H9 (cell line): ENCODE data around the gene DYNC1H1. TPM values are rescaled to one million over a fixed set of nuclear protein-coding genes. Genes with fewer than 3 reads are reported as not detected.

Experiments
- DNase-seq: peaks from one replicate; pipeline ENCODE4 v3.0.0-alpha.2; 2017
- H2AFZ ChIP-seq: one replicate; pipeline ENCODE4 v1.6.1; 2013; ENCODE audit warnings: mild to moderate bottlenecking, low read length, control low read depth, moderate library complexity
- H2AK5ac ChIP-seq: 2 replicates; pipeline ENCODE4 v1.6.1; 2013; ENCODE audit warnings: low read length, control low read depth, mixed read lengths; ENCODE audit not compliant: insufficient read length
- H2BK120ac ChIP-seq: one replicate; pipeline ENCODE4 v1.6.1; 2013; ENCODE audit warnings: low read depth, mild to moderate bottlenecking, low read length, control low read depth, inconsistent platforms; ENCODE audit not compliant: poor library complexity, severe bottlenecking
- H2BK12ac ChIP-seq: 2 replicates; pipeline ENCODE4 v1.6.1; 2013; ENCODE audit warnings: low read length, control low read depth, mixed read lengths, low read depth; ENCODE audit not compliant: insufficient read length
- H2BK15ac ChIP-seq: 2 replicates; pipeline ENCODE4 v1.6.1; 2013; ENCODE audit warnings: low read depth, low read length, control low read depth
- H2BK20ac ChIP-seq: one replicate; pipeline ENCODE4 v1.6.1; 2013; ENCODE audit warnings: low read depth, mild to moderate bottlenecking, low read length, control low read depth, inconsistent platforms; ENCODE audit not compliant: poor library complexity, severe bottlenecking
- H2BK5ac ChIP-seq: 2 replicates; pipeline ENCODE4 v1.6.1; 2013; ENCODE audit warnings: low read length, control low read depth, mixed read lengths; ENCODE audit not compliant: insufficient read length
- H3K14ac ChIP-seq: 2 replicates; pipeline ENCODE4 v1.6.1; 2013; ENCODE audit warnings: low read length, control low read depth; ENCODE audit not compliant: insufficient read depth
- H3K18ac ChIP-seq: 2 replicates; pipeline ENCODE4 v1.6.1; 2013; ENCODE audit warnings: low read depth, mild to moderate bottlenecking, mixed read lengths, low read length, control low read depth; ENCODE audit not compliant: insufficient read length
- H3K23ac ChIP-seq: 2 replicates; pipeline ENCODE4 v1.6.1; 2013; ENCODE audit warnings: low read length, control low read depth, mixed read lengths, low read depth; ENCODE audit not compliant: insufficient read length
- H3K23me2 ChIP-seq: 2 replicates; pipeline ENCODE4 v1.6.1; 2013; ENCODE audit warnings: low read depth, mild to moderate bottlenecking, mixed read lengths, low read length, control low read depth; ENCODE audit not compliant: insufficient read length, poor library complexity, severe bottlenecking
- H3K27ac ChIP-seq: 2 replicates; pipeline ENCODE4 v1.5.1; 2013; ENCODE audit warnings: low read length, control low read depth, mixed read lengths, low read depth; ENCODE audit not compliant: insufficient read length
- H3K27me3 ChIP-seq: 2 replicates; pipeline ENCODE4 v1.6.1; 2013; ENCODE audit warnings: low read length, control low read depth, inconsistent platforms; ENCODE audit not compliant: insufficient read depth
- H3K4ac ChIP-seq: 2 replicates; pipeline ENCODE4 v1.6.1; 2013; ENCODE audit warnings: low read depth, mild to moderate bottlenecking, control low read depth, inconsistent platforms, low read length, moderate library complexity
- H3K4me1 ChIP-seq: 2 replicates; pipeline ENCODE4 v1.6.1; 2013; ENCODE audit warnings: low read length, control low read depth, inconsistent platforms; ENCODE audit not compliant: insufficient read depth
- H3K4me2 ChIP-seq: 2 replicates; pipeline ENCODE4 v1.6.1; 2013; ENCODE audit warnings: low read length, control low read depth, mixed read lengths; ENCODE audit not compliant: insufficient read length, insufficient read depth
- H3K56ac ChIP-seq: 2 replicates; pipeline ENCODE4 v1.6.1; 2013; ENCODE audit warnings: low read depth, mild to moderate bottlenecking, mixed read lengths, low read length, control low read depth; ENCODE audit not compliant: insufficient read length
- H3K79me1 ChIP-seq: 2 replicates; pipeline ENCODE4 v1.6.1; 2013; ENCODE audit warnings: low read depth, mild to moderate bottlenecking, moderate library complexity, low read length, control low read depth, inconsistent platforms; ENCODE audit not compliant: insufficient read depth, poor library complexity, severe bottlenecking
- H3K79me2 ChIP-seq: 2 replicates; pipeline ENCODE4 v1.6.1; 2013; ENCODE audit warnings: low read length, control low read depth, inconsistent platforms; ENCODE audit not compliant: insufficient read depth
- H3K9ac ChIP-seq: 2 replicates; pipeline ENCODE4 v1.6.1; 2013; ENCODE audit warnings: low read length, control low read depth, mixed read lengths; ENCODE audit not compliant: insufficient read length; ENCODE audit errors: extremely low read depth
- H3K9me3 ChIP-seq: one replicate; pipeline ENCODE4 v1.6.1; 2013; ENCODE audit warnings: low read depth, low read length, inconsistent platforms; ENCODE audit not compliant: control insufficient read depth
- H3T11ph ChIP-seq: one replicate; pipeline ENCODE4 v1.6.1; 2013; ENCODE audit warnings: mild to moderate bottlenecking, low read length, control low read depth, inconsistent platforms
- H4K20me1 ChIP-seq: one replicate; pipeline ENCODE4 v1.6.1; 2013; ENCODE audit not compliant: control insufficient read depth, insufficient read length, insufficient read depth
- H4K5ac ChIP-seq: 2 replicates; pipeline ENCODE4 v1.6.1; 2013; ENCODE audit warnings: low read depth, mild to moderate bottlenecking, mixed read lengths, low read length, control low read depth; ENCODE audit not compliant: insufficient read length
- H4K8ac ChIP-seq: replicated peaks from 2 replicates; pipeline ENCODE4 v1.6.1; 2013; ENCODE audit warnings: low read length, control low read depth, mixed read lengths, low read depth; ENCODE audit not compliant: insufficient read length
- H4K91ac ChIP-seq: 2 replicates; pipeline ENCODE4 v1.6.1; 2013; ENCODE audit warnings: low read depth, mild to moderate bottlenecking, moderate library complexity, mixed read lengths, low read length, control low read depth; ENCODE audit not compliant: insufficient read length
- H3K27ac Mint-ChIP-seq, 3 experiments: 2 replicates in 2 of 3; 3 replicates in 1 of 3; pipeline ENCODE4 v1.8.0; 2020 to 2021; ENCODE audit warnings: mixed read lengths in 3 of 3, mild to moderate bottlenecking in 1 of 3, moderate library complexity in 1 of 3
- H3K27me3 Mint-ChIP-seq: 2 replicates; pipeline ENCODE4 v1.8.0; 2021; ENCODE audit warnings: low read depth, mild to moderate bottlenecking, moderate library complexity, mixed read lengths
- H3K36me3 Mint-ChIP-seq, 3 experiments: 2 replicates in 2 of 3; 3 replicates in 1 of 3; pipeline ENCODE4 v1.8.0; 2020 to 2021; ENCODE audit warnings: low read depth in 3 of 3, mixed read lengths in 3 of 3; ENCODE audit not compliant: insufficient read depth in 1 of 3
- H3K4me1 Mint-ChIP-seq, 2 experiments: 2 replicates each; pipeline ENCODE4 v1.8.0; 2020; ENCODE audit warnings: mixed read lengths in 2 of 2
- H3K4me3 Mint-ChIP-seq, 2 experiments: 2 replicates in 1 of 2; 3 replicates in 1 of 2; pipeline ENCODE4 v1.8.0; 2020 to 2021; ENCODE audit warnings: mild to moderate bottlenecking in 2 of 2, mixed read lengths in 2 of 2, moderate library complexity in 1 of 2
- H3K9me3 Mint-ChIP-seq, 2 experiments: 2 replicates in 1 of 2; 3 replicates in 1 of 2; pipeline ENCODE4 v1.8.0; 2020; ENCODE audit warnings: mild to moderate bottlenecking in 2 of 2, mixed read lengths in 2 of 2, moderate library complexity in 1 of 2
- WGBS: extraction: QIAGEN DNeasy Blood & Tissue Kit; methylation state at CpG from one replicate; pipeline ENCODE4 v1.1.7; 2013; ENCODE audit warnings: missing lambda C conversion rate, low lambda C conversion rate, mixed read lengths; ENCODE audit not compliant: insufficient read length; ENCODE audit errors: extremely low coverage; 5-methylcytosine and 5-hydroxymethylcytosine counted together
- total RNA-seq: library from RNA; stranded (reverse); gene quantifications from 2 replicates; pipeline ENCODE4 v1.2.1, GENCODE V29; 2021
- TF ChIP-seq, protein P1 (sequence below): fragments of 200-600 bp; sonication (generic); conservative IDR thresholded peaks from 3 replicates; pipeline ENCODE4 v1.8.0; 2021; ENCODE audit warnings: antibody characterized with exemption, mild to moderate bottlenecking

The DYNC1H1 gene
- total RNA-seq, 1 experiment from 2014 or later, result 359 TPM

- Mint-ChIP-seq H3K36me3 (no peaks in the 10 kb centered on the region), H3K4me3 (no peak overlapping the region), H3K4me1 (peaks cover 22 to 28% of the 10 kb centered on the region in 2 experiments), H3K9me3 (no peaks in the 10 kb centered on the region; a peak in 1 of 5 replicates), H3K27me3 (peaks cover 43% of the 10 kb centered on the region), H3K27ac (no peak overlapping the region)
- DNase-seq, result no peak
- TF ChIP-seq, protein P1, sequence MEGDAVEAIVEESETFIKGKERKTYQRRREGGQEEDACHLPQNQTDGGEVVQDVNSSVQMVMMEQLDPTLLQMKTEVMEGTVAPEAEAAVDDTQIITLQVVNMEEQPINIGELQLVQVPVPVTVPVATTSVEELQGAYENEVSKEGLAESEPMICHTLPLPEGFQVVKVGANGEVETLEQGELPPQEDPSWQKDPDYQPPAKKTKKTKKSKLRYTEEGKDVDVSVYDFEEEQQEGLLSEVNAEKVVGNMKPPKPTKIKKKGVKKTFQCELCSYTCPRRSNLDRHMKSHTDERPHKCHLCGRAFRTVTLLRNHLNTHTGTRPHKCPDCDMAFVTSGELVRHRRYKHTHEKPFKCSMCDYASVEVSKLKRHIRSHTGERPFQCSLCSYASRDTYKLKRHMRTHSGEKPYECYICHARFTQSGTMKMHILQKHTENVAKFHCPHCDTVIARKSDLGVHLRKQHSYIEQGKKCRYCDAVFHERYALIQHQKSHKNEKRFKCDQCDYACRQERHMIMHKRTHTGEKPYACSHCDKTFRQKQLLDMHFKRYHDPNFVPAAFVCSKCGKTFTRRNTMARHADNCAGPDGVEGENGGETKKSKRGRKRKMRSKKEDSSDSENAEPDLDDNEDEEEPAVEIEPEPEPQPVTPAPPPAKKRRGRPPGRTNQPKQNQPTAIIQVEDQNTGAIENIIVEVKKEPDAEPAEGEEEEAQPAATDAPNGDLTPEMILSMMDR, result no peak
- H3K23me2 ChIP-seq, result peaks cover 14% of the 10 kb centered on the region
- H3K9ac ChIP-seq, result no peak overlapping the region
- H4K91ac ChIP-seq, result no peak overlapping the region
- no peak overlapping the region for H3K56ac ChIP-seq
- H3K18ac ChIP-seq, result no peak overlapping the region
- no peak overlapping the region for H2BK15ac ChIP-seq
- H4K5ac ChIP-seq, result no peak overlapping the region
- no peaks in the 10 kb centered on the region for H3K9me3 ChIP-seq
- no peaks in the 10 kb centered on the region for H3K79me1 ChIP-seq
- no CpG with 5 or more reads among the region's 5 CpGs for WGBS
- H3K4ac ChIP-seq, result no peak overlapping the region
- H3K4me2 ChIP-seq, result no peak overlapping the region
- no peak overlapping the region for H2AK5ac ChIP-seq
- H3K27me3 ChIP-seq, result peaks cover 4% of the 10 kb centered on the region; the same call in 1 of the 2 replicates
- no peak overlapping the region for H3K27ac ChIP-seq
- no peak overlapping the region for H2BK20ac ChIP-seq
- no peak overlapping the region for H2AFZ ChIP-seq
- no peak overlapping the region for H4K8ac ChIP-seq
- H3K23ac ChIP-seq, result no peak overlapping the region
- no peak overlapping the region for H3T11ph ChIP-seq
- H2BK12ac ChIP-seq, result no peak overlapping the region
- no peaks in the 10 kb centered on the region for H3K4me1 ChIP-seq
- H4K20me1 ChIP-seq, result no peaks in the 10 kb centered on the region
- no peak overlapping the region for H2BK5ac ChIP-seq
- no peak overlapping the region for H2BK120ac ChIP-seq
- H3K79me2 ChIP-seq, result peaks cover 12% of the 10 kb centered on the region; the same call in 1 of the 2 replicates
- no peak overlapping the region for H3K14ac ChIP-seq
Observed at GRCh38 chr14:101962503-101962874, 1.9 kb upstream of the DYNC1H1 start.
